Heart left ventricle (tissue), 13 donors: ENCODE data around the gene CSTPP1.

ENCODE experiments used
- CTCF ChIP-seq, 12 donors: fragments of 200-600 bp; sonication (generic) in 4 of 12; IDR thresholded peaks; one replicate each; pipeline versions ENCODE4 v1.5.0 to v1.8.0; 2018 to 2022; ENCODE audit warnings: antibody characterized with exemption in 12 of 12, mild to moderate bottlenecking in 5 of 12
- POLR2A ChIP-seq, 2 donors: fragments of 450-650 bp; IDR thresholded peaks; one replicate each; pipeline ENCODE4 v1.6.1; 2017; ENCODE audit warnings: antibody characterized with exemption in 2 of 2, mild to moderate bottlenecking in 2 of 2, moderate library complexity in 2 of 2
- donor health status: ischemic (EF 13 %, LVEDD 7.1; RV severe dilation, severe dysfunction).
- donor health status: DM: no; HTN: yes; CAD: no.
- donor health status: DM: no; HTN: no; CAD: no.
- donor health status: ischemic (EF 25% LVEDD 6.9; RV normal size, moderate dysfunction).
- donor health status: ischemic (EF 25% LVEDD 5.7; RV mildly dilated, moderate dysfunction).
- donor health status: ischemic (EF 35%, LVEDD 5.7; RV mildly dilated, moderate dysfunction).
- donor health status: nonischemic (EF 11% LVEDD 7.7; RV severe dilation, severe dysfunction).
- donor health status: DM: yes; HTN: yes; CAD: no.
- donor health status: PGD.
- donor health status: ischemic (EF 29% LVEDD 5.4; RV normal size, mild dysfunction).
- donor health status: nonischemic (EF 23%, LVEDD 6.1; RV moderate dilation, normal function).

- no peak for TF ChIP-seq CTCF (IDR thresholded peaks at IDR 0.05)
- TF ChIP-seq POLR2A (IDR thresholded peaks at IDR 0.05): no peak
Measured at GRCh38 chr11:46930089-46930488, 6.5 kb upstream of the CSTPP1 start.
